ENCODE measurements around the gene LRRC74A.

DNA sequence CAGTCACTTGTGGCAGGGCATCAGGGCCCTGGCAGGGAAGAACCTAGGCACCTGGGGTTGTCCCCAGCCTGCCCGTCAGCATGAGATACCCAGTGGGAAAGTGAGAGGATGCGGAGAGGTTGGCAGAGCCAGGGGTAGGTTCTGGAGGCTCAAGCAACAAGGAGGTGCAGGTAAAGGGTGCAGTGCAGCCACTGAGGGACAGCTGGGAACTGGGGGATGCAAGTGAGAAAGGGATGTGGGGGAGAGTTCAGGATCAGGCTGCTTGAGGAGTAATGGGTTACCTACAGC, 46.2 kb upstream of the LRRC74A start:
- TF ChIP-seq, protein P1, sequence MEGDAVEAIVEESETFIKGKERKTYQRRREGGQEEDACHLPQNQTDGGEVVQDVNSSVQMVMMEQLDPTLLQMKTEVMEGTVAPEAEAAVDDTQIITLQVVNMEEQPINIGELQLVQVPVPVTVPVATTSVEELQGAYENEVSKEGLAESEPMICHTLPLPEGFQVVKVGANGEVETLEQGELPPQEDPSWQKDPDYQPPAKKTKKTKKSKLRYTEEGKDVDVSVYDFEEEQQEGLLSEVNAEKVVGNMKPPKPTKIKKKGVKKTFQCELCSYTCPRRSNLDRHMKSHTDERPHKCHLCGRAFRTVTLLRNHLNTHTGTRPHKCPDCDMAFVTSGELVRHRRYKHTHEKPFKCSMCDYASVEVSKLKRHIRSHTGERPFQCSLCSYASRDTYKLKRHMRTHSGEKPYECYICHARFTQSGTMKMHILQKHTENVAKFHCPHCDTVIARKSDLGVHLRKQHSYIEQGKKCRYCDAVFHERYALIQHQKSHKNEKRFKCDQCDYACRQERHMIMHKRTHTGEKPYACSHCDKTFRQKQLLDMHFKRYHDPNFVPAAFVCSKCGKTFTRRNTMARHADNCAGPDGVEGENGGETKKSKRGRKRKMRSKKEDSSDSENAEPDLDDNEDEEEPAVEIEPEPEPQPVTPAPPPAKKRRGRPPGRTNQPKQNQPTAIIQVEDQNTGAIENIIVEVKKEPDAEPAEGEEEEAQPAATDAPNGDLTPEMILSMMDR (IDR thresholded peaks at IDR 0.05), result no peak
- no peak for TF ChIP-seq EZH2phosphoT487 (IDR thresholded peaks at IDR 0.05; ENCODE audit: borderline replicate concordance, low read depth)
- no peak for TF ChIP-seq RAD21 (IDR thresholded peaks at IDR 0.05; ENCODE audit: low read length)
- no peak for TF ChIP-seq FOXM1 (IDR thresholded peaks at IDR 0.05; ENCODE audit: low read depth)
- no peak for TF ChIP-seq POLR2AphosphoS5 (IDR thresholded peaks at IDR 0.05; ENCODE audit: low read depth, low read length)
- no peak for TF ChIP-seq GABPA (IDR thresholded peaks at IDR 0.05; ENCODE audit: low read depth)
- TF ChIP-seq NRF1 (IDR thresholded peaks at IDR 0.05; ENCODE audit: low read depth, low read length), result no peak
- no peak for TF ChIP-seq FOSL2 (IDR thresholded peaks at IDR 0.05; ENCODE audit: borderline replicate concordance, low read depth)
- no peak for TF ChIP-seq CHD2 (IDR thresholded peaks at IDR 0.05; ENCODE audit: low read length, partially characterized antibody)

Data from SK-N-SH (cell line).